ENCODE results near the gene KIAA0825. TPM values are rescaled to one million over a fixed set of nuclear protein-coding genes. Genes with fewer than 3 reads are reported as not detected.

KIAA0825 gene
- total RNA-seq, 2 experiments from 2014 or later: 0.32 to 0.54 TPM

GRCh38 chr5:94285984-94286383 is 332.4 kb downstream of the KIAA0825 start:
- no peak overlapping the region for H3K4me3 Mint-ChIP-seq
- ATAC-seq (no peak), DNase-seq (no peak)
- H3K36me3 Mint-ChIP-seq (ENCODE audit: low read depth): no peaks in the 10 kb centered on the region
- H3K27me3 Mint-ChIP-seq: no peaks in the 10 kb centered on the region
- H3K4me1 Mint-ChIP-seq (ENCODE audit: low read depth): no peaks in the 10 kb centered on the region
- H3K9me3 Mint-ChIP-seq: peaks cover 3% of the 10 kb centered on the region
- intact Hi-C loops (cut with micrococcal nuclease): no loop called here
- ChIA-PET CTCF (no interaction called here), POLR2A (no interaction called here)
- no peak for TF ChIP-seq CTCF (IDR thresholded peaks at IDR 0.05)
- no peak overlapping the region for H3K27ac Mint-ChIP-seq

GRCh38 chr5:94283093-94283492 is 335.3 kb downstream of the KIAA0825 start:
- Mint-ChIP-seq H3K4me3 (no peak overlapping the region), H3K36me3 (ENCODE audit: low read depth) (no peaks in the 10 kb centered on the region), H3K27ac (no peak overlapping the region), H3K9me3 (no peaks in the 10 kb centered on the region), H3K4me1 (ENCODE audit: low read depth) (no peaks in the 10 kb centered on the region), H3K27me3 (no peaks in the 10 kb centered on the region)
- TF ChIP-seq CTCF (IDR thresholded peaks at IDR 0.05): no peak
- POLR2A ChIA-PET: no interaction called here
- CTCF ChIA-PET: no interaction called here
- no peak for ATAC-seq
- intact Hi-C loops (cut with micrococcal nuclease): no loop called here
- DNase-seq: no peak

GRCh38 chr5:94281236-94281801 is 337.1 kb downstream of the KIAA0825 start:
- Mint-ChIP-seq H3K36me3 (ENCODE audit: low read depth) (no peaks in the 10 kb centered on the region), H3K4me3 (no peak overlapping the region), H3K9me3 (no peaks in the 10 kb centered on the region), H3K4me1 (ENCODE audit: low read depth) (no peaks in the 10 kb centered on the region), H3K27me3 (no peaks in the 10 kb centered on the region), H3K27ac (no peak overlapping the region)
- intact Hi-C loops (cut with micrococcal nuclease): no loop called here
- no peak for TF ChIP-seq CTCF (IDR thresholded peaks at IDR 0.05)
- ChIA-PET POLR2A (no interaction called here), CTCF (no interaction called here)
- ATAC-seq (no peak), DNase-seq (no peak)

- CTCF ChIA-PET: no interaction called here
- no peak for ATAC-seq
- DNase-seq: no peak
- no peak overlapping the region for H3K27ac Mint-ChIP-seq
- intact Hi-C loops (cut with micrococcal nuclease): no loop called here
- POLR2A ChIA-PET: no interaction called here
- no peaks in the 10 kb centered on the region for H3K27me3 Mint-ChIP-seq
- no peaks in the 10 kb centered on the region for H3K36me3 Mint-ChIP-seq (ENCODE audit: low read depth)
- no peaks in the 10 kb centered on the region for H3K4me1 Mint-ChIP-seq (ENCODE audit: low read depth)
- TF ChIP-seq CTCF (IDR thresholded peaks at IDR 0.05): no peak
- H3K9me3 Mint-ChIP-seq: no peaks in the 10 kb centered on the region
- no peak overlapping the region for H3K4me3 Mint-ChIP-seq
These were observed 341.7 kb downstream of the KIAA0825 start for GRCh38 chr5:94276751-94277150.

GRCh38 chr5:94276048-94276447 is 342.4 kb downstream of the KIAA0825 start:
- ChIA-PET POLR2A (no interaction called here), CTCF (no interaction called here)
- Mint-ChIP-seq H3K36me3 (ENCODE audit: low read depth) (no peaks in the 10 kb centered on the region), H3K27me3 (no peaks in the 10 kb centered on the region), H3K4me3 (no peak overlapping the region), H3K27ac (no peak overlapping the region), H3K4me1 (ENCODE audit: low read depth) (no peaks in the 10 kb centered on the region), H3K9me3 (no peaks in the 10 kb centered on the region)
- ATAC-seq (no peak), DNase-seq (no peak)
- TF ChIP-seq CTCF (IDR thresholded peaks at IDR 0.05): no peak
- intact Hi-C loops (cut with micrococcal nuclease): no loop called here

Measured in activated CD8-positive, alpha-beta T cell treated with anti-CD3 and anti-CD28 coated beads for 36 hours (primary cell).